Stimulated activated naive B cell treated with anti-CD40 and anti-IgM and Interleukin-4, amounts not matched to agents 10 μg/mL and 1 μg/mL and 100 μg/mL, for 72 hours (primary cell): ENCODE data around the gene PRSS27.

Experiments
- ATAC-seq, 2 donors: fragments of 150-1000 bp; cut with Tn5 transposase; replicated peaks; 2 replicates each; pipeline ENCODE4 v1.10.0; 2021; ENCODE audit warnings: moderate library complexity in 1 of 2
- DNase-seq: peaks from one replicate; pipeline ENCODE4 v3.0.0; 2021
- H3K27ac Mint-ChIP-seq: one replicate; pipeline ENCODE4 v1.8.0; 2022; ENCODE audit warnings: mild to moderate bottlenecking, mixed read lengths
- H3K27me3 Mint-ChIP-seq, 2 donors: one replicate each; pipeline ENCODE4 v1.8.0; 2022; ENCODE audit warnings: mixed read lengths in 2 of 2
- H3K36me3 Mint-ChIP-seq, 2 donors: one replicate each; pipeline ENCODE4 v1.8.0; 2022; ENCODE audit warnings: mixed read lengths in 2 of 2, mild to moderate bottlenecking in 1 of 2
- H3K4me1 Mint-ChIP-seq, 2 donors: one replicate each; pipeline ENCODE4 v1.8.0; 2022; ENCODE audit warnings: mixed read lengths in 2 of 2, mild to moderate bottlenecking in 1 of 2
- H3K4me3 Mint-ChIP-seq, 2 donors: one replicate each; pipeline ENCODE4 v1.8.0; 2022; ENCODE audit warnings: mild to moderate bottlenecking in 2 of 2, mixed read lengths in 2 of 2, moderate library complexity in 1 of 2
- H3K9me3 Mint-ChIP-seq, 2 donors: one replicate each; pipeline ENCODE4 v1.8.0; 2022; ENCODE audit warnings: mixed read lengths in 2 of 2, mild to moderate bottlenecking in 1 of 2

The PRSS27 gene

DNA sequence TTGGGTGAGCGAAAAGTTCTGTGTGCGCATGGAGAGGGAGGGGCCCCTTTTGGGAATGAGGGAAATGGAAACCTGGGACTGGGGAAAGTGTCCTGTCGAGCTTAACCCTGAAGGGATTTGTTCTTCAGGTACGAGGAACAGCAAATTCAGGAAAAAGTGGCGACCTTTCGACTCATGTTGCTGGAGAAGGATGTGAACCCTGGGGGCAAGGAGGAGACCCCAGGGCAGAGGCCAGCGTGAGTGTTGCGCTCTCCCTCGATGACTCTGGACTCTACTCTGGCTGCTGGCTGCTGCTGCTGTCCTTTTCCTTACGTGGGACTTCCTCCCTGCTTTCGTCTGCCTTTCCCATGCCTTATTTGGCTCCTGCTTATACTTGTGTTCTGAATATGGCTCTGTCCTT is 37.3 kb upstream of the PRSS27 start:
- peak overlapping the region; percentile 68 for H3K27ac Mint-ChIP-seq
- H3K36me3 Mint-ChIP-seq = peaks cover 80 to 90% of the 10 kb centered on the region in 2 donors
- ATAC-seq = no peak
- no peak overlapping the region for H3K4me3 Mint-ChIP-seq
- peaks cover 40 to 85% of the 10 kb centered on the region in 2 donors for H3K4me1 Mint-ChIP-seq
- no peak for DNase-seq
- H3K27me3 Mint-ChIP-seq = no peaks in the 10 kb centered on the region
- H3K9me3 Mint-ChIP-seq = no peaks in the 10 kb centered on the region

DNA sequence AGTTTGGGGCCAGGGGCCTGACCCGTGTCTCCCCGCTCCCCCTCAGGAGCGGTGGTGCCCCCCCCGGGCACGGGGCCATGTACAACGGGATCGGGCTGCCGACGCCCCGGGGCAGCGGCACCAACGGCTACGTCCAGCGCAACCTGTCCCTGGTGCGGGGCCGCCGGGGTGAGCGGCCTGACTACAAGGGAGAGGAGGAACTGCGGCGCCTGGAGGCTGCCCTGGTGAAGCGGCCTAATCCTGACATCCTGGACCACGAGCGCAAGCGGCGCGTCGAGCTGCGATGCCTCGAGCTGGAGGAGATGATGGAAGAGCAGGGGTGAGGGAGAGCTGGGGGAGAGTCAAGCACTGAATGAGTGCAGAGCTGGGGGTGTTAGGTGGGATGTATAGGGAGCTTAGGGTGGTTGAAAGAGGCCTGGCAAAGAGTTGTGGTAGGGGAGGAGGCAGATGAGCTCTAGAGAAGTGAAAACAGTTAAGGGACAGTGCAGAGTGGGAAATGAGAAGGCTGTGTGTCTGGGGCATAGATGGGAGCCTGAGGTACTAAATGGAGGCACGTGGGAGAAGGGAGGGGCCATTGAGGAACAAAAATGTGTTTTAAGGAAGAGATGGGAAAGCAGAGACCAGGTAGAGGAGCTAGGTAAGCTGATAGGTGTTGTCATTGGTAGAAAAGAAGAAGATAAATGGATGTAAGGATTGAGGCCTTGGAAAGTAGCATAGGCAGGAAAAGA is 36.4 kb upstream of the PRSS27 start:
- no peak for DNase-seq
- Mint-ChIP-seq H3K4me3 (peak overlapping the region; percentile 0 to 5), H3K9me3 (peaks cover 0 to under 1% of the 10 kb centered on the region in 2 donors), H3K27me3 (no peaks in the 10 kb centered on the region), H3K36me3 (peaks cover 74 to 84% of the 10 kb centered on the region in 2 donors), H3K4me1 (peaks cover 42 to 83% of the 10 kb centered on the region in 2 donors), H3K27ac (peak overlapping the region; percentile 49)
- ATAC-seq = no peak

DNA sequence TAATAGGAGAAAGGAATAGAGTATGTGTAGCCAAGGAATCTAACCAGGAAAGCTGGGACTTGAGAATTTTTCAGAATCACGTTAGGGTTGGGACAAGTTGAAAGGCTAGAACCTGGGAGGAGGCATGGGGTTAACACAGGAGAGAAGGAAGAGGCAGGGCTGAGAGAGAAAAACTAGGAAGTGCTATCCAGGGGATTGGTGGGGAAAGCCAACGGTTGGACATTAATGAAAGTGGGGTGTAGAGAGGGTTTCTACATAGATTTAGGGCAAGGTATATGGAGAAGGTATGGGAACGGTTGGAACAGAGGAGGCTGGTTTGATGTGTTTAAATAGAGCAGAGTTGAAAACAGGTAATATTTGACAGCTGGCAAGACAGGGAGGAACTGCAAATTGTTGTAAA is 35.1 kb upstream of the PRSS27 start:
- Mint-ChIP-seq H3K36me3 (peaks cover 67 to 80% of the 10 kb centered on the region in 2 donors), H3K4me3 (peak overlapping the region; percentile 86 to 98)
- ATAC-seq = no peak

DNA sequence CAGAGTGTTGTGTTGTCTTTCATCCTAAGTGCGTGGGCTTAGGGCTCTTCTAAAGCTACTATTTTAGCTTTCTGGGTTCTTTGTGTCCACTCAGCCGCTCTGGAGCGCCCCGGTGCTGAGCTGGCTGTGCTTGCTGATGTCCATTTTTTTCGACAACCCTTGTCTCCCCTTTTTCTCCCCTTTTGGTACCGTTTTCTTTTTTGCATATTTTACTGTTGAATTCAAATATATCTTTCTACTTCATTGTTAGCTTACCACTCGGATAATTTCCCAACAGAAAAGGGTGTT is 33.7 kb upstream of the PRSS27 start:
- Mint-ChIP-seq H3K4me3 (peak overlapping the region; percentile 86 to 98), H3K36me3 (peaks cover 63 to 78% of the 10 kb centered on the region in 2 donors)
- DNase-seq = no peak

More for the DNA sequence above, 35.1 kb upstream of the PRSS27 start:
- no peak for DNase-seq
- H3K27me3 Mint-ChIP-seq = no peaks in the 10 kb centered on the region
- peaks cover 41 to 78% of the 10 kb centered on the region in 2 donors for H3K4me1 Mint-ChIP-seq
- peak overlapping the region; percentile 95 for H3K27ac Mint-ChIP-seq
- peaks cover 0 to 4% of the 10 kb centered on the region in 2 donors for H3K9me3 Mint-ChIP-seq

DNA sequence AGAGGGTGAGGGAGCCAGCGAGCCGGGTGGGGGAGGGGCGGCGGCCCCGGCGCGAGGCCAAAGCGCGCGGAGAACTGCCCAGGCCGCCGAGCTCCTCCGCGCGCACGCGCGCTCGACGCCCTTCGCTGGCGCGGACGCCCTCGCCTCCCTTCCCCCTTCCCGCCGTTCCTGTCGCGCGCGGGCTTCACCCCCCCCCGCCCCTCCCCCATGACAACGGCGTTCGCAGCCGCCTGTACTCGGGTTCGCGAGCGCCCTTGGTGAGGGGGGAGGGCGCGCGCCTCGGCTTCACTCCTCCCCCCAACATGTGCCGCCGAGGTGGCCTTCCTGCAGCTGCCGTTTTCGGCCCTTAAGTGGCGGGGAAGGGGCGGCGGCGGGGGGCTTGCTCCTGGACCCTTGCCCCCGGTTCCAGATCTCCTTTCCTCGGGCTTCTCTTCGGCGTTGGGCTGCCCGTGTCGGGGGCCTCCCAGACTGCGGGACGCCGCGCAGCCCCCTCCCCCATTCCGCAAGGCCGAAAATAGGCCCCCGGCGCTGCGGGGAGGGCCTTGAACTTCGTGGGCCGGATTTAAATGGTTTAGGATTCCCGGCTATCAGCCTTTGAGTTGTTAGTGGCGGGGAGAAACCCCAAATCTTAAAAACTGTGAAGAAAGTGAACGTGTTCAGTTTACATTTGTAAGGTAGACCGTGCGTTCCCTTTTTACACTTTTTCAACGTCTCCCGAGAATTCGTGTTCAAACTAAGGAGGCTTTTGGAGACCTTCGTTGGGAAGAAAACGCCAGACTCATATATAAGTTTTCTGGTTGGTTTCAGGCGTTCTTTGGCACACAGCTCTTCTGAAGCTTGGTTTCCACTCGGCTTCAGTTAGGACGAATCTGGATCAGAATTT is 33.1 kb upstream of the PRSS27 start:
- H3K9me3 Mint-ChIP-seq = peaks cover 0 to 4% of the 10 kb centered on the region in 2 donors
- H3K36me3 Mint-ChIP-seq = peaks cover 58 to 72% of the 10 kb centered on the region in 2 donors
- no peaks in the 10 kb centered on the region for H3K27me3 Mint-ChIP-seq
- ATAC-seq (peak; percentile 55 to 59), DNase-seq (no peak)
- peaks cover 38 to 57% of the 10 kb centered on the region in 2 donors for H3K4me1 Mint-ChIP-seq
- H3K27ac Mint-ChIP-seq = peak overlapping the region; percentile 100
- peak overlapping the region; percentile 86 to 98 for H3K4me3 Mint-ChIP-seq

More for the DNA sequence above, 33.7 kb upstream of the PRSS27 start:
- Mint-ChIP-seq H3K9me3 (peaks cover 0 to 4% of the 10 kb centered on the region in 2 donors), H3K27me3 (no peaks in the 10 kb centered on the region), H3K4me1 (peaks cover 38 to 63% of the 10 kb centered on the region in 2 donors), H3K27ac (peak overlapping the region; percentile 95)
- ATAC-seq = no peak

DNA sequence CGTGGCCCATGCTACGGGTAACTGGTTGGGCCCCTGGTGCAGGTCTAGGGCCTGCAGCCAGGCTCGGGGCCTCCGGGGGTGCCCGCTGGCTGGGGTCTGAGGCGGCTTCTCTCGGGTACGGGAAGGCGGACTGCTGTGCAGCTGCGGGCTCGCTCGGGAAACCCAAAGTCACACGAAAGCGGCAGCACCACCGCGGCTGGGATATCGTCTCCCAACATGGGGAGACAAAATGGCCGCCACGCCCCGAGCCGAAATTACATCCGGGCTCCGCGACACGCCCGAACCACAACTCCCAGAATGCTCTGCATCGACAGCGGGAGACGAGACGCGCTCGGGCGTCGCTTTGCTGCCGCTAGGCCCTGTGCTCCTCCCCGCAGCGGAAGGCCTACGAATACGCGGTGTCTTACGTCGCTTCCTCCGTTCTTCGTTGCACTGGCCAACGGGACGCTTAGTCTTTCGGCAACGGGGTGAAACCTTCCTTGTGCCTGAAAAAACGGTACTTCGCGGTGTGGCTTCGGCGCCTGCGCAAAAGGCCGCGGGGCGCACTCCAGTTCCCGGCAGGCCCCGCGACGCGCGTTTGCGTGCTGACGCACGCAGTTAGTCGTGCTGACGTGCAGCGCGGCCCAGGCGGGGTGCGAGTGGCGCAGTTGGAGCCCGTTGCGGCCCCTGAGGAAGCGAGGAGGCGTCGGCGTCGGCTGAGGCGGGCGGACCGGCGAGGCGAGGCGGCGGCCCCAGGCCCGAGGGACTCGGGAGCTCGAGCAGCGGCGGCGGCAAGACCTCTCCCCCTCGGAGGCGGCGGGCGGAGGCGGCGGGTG is 32.2 kb upstream of the PRSS27 start, which contains the start of gene SRRM2:
TSS of gene SRRM2 (plus strand) at position 604 of the 815 bp plus-strand sequence. CDS start 3,727 bp downstream, outside the sequence.
- Mint-ChIP-seq H3K27me3 (no peaks in the 10 kb centered on the region), H3K4me1 (peaks cover 34 to 49% of the 10 kb centered on the region in 2 donors), H3K36me3 (peaks cover 51 to 63% of the 10 kb centered on the region in 2 donors), H3K27ac (peak within 1 kb of the TSS; percentile 100), H3K9me3 (peaks cover 0 to 4% of the 10 kb centered on the region in 2 donors), H3K4me3 (peak within 1 kb of the TSS; percentile 86 to 98)
- DNase-seq = peak; percentile 93
- peak; percentile 90 to 93 for ATAC-seq

DNA sequence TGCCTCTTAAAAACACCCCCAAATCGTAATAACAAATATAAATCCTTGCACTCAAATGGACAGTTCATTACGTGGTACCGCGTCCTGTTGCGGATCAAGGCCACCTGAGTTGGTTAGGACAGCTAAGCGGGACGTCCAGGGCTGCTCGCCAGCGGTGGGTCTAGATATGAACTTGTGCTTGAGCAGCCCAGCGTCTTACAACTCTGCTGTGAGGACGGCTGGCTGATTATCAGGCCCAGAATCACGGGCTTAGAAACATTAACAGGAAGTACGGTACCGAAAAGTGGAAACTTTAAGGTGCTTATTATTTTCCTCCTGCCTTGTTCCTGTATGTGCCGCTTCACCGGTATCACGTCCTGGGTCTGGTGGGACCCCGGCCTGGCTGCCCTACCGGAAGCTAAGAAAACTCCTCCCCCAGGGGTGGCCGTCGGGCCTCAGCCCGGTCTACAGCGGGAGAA is 31.6 kb upstream of the PRSS27 start:
- Mint-ChIP-seq H3K4me1 (peaks cover 31 to 42% of the 10 kb centered on the region in 2 donors), H3K4me3 (peak overlapping the region; percentile 86 to 98), H3K9me3 (peaks cover 0 to 4% of the 10 kb centered on the region in 2 donors), H3K27ac (peak overlapping the region; percentile 100), H3K36me3 (peaks cover 45 to 57% of the 10 kb centered on the region in 2 donors), H3K27me3 (no peaks in the 10 kb centered on the region)
- no peak for DNase-seq
- no peak for ATAC-seq

DNA sequence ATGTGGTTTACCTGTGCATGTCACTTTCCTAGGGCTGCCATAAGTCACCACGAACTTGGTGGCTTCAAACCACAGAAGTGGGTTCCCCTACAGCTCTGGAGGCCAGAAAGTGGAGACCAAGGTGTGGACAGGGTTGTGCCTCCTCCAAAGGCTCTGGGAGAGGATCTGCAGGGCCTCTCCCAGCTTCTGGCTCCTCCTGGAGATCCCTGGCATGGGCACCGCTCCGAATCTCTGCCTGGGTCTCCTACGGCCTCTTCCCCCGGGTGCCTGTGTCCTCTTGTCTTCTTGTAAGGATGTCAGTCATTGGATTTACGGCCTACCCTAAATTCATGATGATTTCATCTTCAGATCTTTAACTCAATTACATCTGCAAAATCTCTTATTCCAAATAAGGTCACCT is 29.9 kb upstream of the PRSS27 start:
- H3K27ac Mint-ChIP-seq = no peak overlapping the region
- H3K9me3 Mint-ChIP-seq = peaks cover 0 to 4% of the 10 kb centered on the region in 2 donors
- peaks cover 15 to 25% of the 10 kb centered on the region in 2 donors for H3K4me1 Mint-ChIP-seq
- ATAC-seq (no peak), DNase-seq (no peak)
- no peaks in the 10 kb centered on the region for H3K27me3 Mint-ChIP-seq
- peaks cover 32 to 41% of the 10 kb centered on the region in 2 donors for H3K36me3 Mint-ChIP-seq
- H3K4me3 Mint-ChIP-seq = peak overlapping the region in 1 of 2 donors; percentile 56

DNA sequence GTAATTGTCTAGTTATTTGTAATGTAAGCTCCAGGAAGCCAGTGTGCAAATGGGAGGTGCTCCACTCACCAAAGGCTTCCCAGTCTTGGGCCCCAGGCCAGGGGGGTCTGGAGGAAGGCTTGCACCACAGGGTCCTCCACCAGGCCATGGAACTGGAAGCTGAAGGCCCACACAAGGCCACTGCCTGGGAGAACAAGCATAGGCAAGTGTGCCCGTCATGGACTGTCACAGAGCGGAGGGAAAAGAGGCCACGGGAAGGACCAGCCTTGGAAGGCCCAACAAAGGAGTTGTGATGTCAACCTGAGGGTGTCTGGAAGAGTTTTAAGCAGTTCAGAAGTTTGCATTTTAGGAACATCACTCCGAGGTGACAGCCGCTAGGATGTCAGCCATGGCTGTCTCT is 29.5 kb upstream of the PRSS27 start:
- peaks cover 11 to 21% of the 10 kb centered on the region in 2 donors for H3K4me1 Mint-ChIP-seq
- ATAC-seq (no peak), DNase-seq (no peak)
- peak overlapping the region; percentile 47 for H3K27ac Mint-ChIP-seq
- no peaks in the 10 kb centered on the region for H3K27me3 Mint-ChIP-seq
- H3K9me3 Mint-ChIP-seq = peaks cover 0 to 4% of the 10 kb centered on the region in 2 donors
- peaks cover 28 to 37% of the 10 kb centered on the region in 2 donors for H3K36me3 Mint-ChIP-seq
- no peak overlapping the region for H3K4me3 Mint-ChIP-seq

DNA sequence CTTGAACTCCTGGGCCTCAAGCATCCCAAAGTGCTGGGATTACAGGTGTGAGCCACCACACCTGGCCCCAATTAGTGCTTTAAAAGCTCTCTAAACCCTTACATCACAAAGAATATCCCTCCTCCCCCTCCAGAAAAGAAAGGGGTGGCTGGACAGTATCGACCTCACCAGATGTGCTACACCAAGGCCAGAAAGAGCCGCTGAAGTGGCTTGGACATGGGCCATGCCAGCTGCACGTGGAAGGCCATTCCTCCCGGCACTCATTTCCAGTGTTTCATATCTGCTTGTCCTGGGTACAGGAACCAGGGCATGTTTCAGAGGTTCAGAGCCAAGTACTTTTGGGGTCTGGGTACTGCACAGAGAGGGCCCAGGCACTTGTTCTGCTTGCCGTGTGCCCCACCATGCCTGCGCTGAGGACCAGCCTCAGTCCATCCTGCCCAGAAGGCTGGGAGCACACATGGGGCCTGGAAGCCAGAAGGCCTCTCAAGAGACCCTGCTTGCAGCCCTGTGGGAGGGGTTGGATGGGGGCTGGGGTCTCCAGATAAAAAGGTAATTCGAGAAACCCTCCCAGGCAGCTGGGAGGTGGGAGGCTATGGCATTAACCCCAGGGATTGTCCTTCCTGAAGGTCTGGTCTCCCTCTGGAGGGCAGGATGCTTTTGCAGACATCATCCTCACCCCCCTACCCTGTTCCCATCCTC is 28.9 kb upstream of the PRSS27 start:
- Mint-ChIP-seq H3K27ac (no peak overlapping the region), H3K27me3 (no peaks in the 10 kb centered on the region), H3K4me3 (no peak overlapping the region), H3K9me3 (peaks cover 0 to 4% of the 10 kb centered on the region in 2 donors), H3K36me3 (peaks cover 22 to 31% of the 10 kb centered on the region in 2 donors), H3K4me1 (peaks cover 8 to 15% of the 10 kb centered on the region in 2 donors)
- DNase-seq (no peak), ATAC-seq (no peak)

DNA sequence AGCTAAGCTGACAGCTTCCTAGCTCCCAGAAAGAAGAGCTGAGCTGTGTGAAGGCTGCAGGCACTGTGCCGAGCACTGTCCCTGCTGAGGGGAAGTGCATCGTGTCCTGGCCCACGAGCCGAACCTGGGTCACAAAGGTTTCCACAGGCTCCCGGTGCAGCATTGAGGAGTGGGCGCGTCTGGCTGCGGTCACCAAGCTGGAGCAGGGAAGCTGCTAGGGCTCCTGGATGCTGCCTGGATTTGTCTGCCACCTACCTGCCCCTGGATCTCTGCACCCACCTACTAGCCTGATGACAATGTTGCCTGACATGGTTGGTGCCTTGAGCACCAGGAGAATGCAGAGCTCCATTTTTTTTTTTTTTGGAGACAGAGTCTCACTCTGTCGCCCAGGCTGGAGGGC is 25.9 kb upstream of the PRSS27 start:
- no peak for DNase-seq
- Mint-ChIP-seq H3K9me3 (no peaks in the 10 kb centered on the region), H3K27ac (no peak overlapping the region), H3K4me3 (no peak overlapping the region), H3K4me1 (peaks cover 0 to under 1% of the 10 kb centered on the region in 2 donors), H3K36me3 (peaks cover 8 to 16% of the 10 kb centered on the region in 2 donors), H3K27me3 (peaks cover 0 to 1% of the 10 kb centered on the region in 2 donors)
- ATAC-seq = no peak

DNA sequence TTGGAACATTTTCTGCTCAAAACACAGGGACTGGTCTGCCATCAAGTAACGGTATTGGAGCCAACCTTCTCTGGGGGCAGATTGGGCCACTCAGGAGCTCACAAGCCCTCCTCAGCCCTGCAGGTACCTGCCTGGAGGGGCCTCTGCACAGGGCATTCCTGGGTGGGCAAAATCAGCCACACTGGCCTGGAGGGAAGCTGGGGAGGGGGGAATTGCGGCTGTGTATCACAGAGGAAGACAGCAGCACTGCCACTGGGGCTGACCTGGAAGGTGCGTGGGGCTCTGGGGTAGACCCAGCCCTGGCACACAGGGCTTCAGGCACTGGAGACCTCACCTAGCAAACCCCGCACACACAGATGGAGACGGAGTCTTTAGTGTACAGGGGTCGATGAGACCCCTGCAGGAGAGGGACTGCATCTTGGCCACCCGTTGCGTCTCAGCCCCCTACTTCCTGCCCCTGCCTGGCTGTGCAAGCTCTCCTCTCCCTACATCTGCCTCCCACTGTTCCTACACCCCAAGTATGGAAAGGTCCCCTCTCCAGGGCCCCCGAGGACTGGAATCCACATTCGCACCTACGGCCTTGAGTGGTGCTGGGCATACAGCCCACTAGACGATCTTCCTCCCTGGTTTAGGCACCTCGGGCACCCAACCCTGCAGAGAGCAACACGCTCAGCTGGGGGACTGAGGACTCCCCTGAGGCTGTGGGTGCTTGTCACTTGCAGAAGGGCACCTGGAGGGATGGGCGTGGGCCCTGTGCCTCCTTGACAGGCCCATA is 25.3 kb upstream of the PRSS27 start:
- DNase-seq = no peak
- Mint-ChIP-seq H3K9me3 (no peaks in the 10 kb centered on the region), H3K4me1 (peaks cover 0 to 2% of the 10 kb centered on the region in 2 donors), H3K36me3 (peaks cover 8 to 13% of the 10 kb centered on the region in 2 donors), H3K4me3 (no peak overlapping the region), H3K27me3 (peaks cover 0 to 8% of the 10 kb centered on the region in 2 donors), H3K27ac (no peak overlapping the region)
- no peak for ATAC-seq
